22Rv1 (cell line): ENCODE results near the gene WSCD2.

Source experiments
- CTCF ChIP-seq: fragments of 450-650 bp; IDR thresholded peaks from 2 replicates; pipeline ENCODE4 v1.5.1; 2017; ENCODE audit warnings: mild to moderate bottlenecking
- ZFX ChIP-seq: fragments of 450-650 bp; IDR thresholded peaks from 2 replicates; pipeline ENCODE4 v1.6.1; 2017; ENCODE audit warnings: antibody characterized with exemption, borderline replicate concordance

GRCh38 chr12:108145011-108145410 lies 15.9 kb downstream of the WSCD2 start:
- TF ChIP-seq CTCF (no peak), ZFX (no peak)
